CD4-positive, alpha-beta T cell (primary cell): ENCODE measurements around the gene KLRC3. TPM values are rescaled to one million over a fixed set of nuclear protein-coding genes. Genes with fewer than 3 reads are reported as not detected.
"Not testable (repeated sequence)": the region's sequence is repeated elsewhere in the genome, so short reads cannot be mapped to it uniquely, and the experiment has no call there.

Experiments used
- ATAC-seq: fragments of 200-7000 bp; cut with Tn5 transposase; one replicate; pipeline ENCODE4 v1.10.0; 2022; ENCODE audit warnings: mild to moderate bottlenecking; ENCODE audit not compliant: poor library complexity
- CTCF ChIA-PET: fragments of 350-600 bp; sonication (Branson Sonifier 250); formaldehyde crosslinking; loops from one replicate; lab custom pipeline; 2021; ENCODE audit warnings: antibody characterized with exemption, inconsistent platforms; lab: Charles Lee
- POLR2A ChIA-PET: fragments of 350-600 bp; sonication (Branson Sonifier 250); formaldehyde crosslinking; loops from one replicate; lab custom pipeline; 2021; ENCODE audit warnings: antibody characterized with exemption, inconsistent platforms; lab: Charles Lee
- DNase-seq, 14 experiments: peaks; one replicate each; pipeline ENCODE4 v3.0.0-alpha.2; 2013 to 2020; ENCODE audit warnings: mixed read lengths in 2 of 14
- H3K27ac ChIP-seq, 2 donors: one replicate each; pipeline versions ENCODE4 v1.5.1 to v1.7.0; 2013; ENCODE audit warnings: low read length in 2 of 2, low read depth in 1 of 2, mild to moderate bottlenecking in 1 of 2
- H3K27me3 ChIP-seq, 2 experiments: 1 replicate in 1 of 2; 2 replicates in 1 of 2; pipeline versions ENCODE4 v1.6.1 to v1.7.0; 2013; ENCODE audit warnings: low read length in 2 of 2, control low read depth in 1 of 2, mild to moderate bottlenecking in 1 of 2, moderate library complexity in 1 of 2; ENCODE audit not compliant: insufficient read depth in 2 of 2, control insufficient read depth in 1 of 2
- H3K36me3 ChIP-seq: one replicate; pipeline ENCODE4 v1.6.1; 2013; ENCODE audit warnings: low read length, control low read depth; ENCODE audit not compliant: insufficient read depth
- H3K4me1 ChIP-seq: one replicate; pipeline ENCODE4 v1.6.1; 2013; ENCODE audit warnings: low read length, control low read depth; ENCODE audit not compliant: insufficient read depth
- H3K4me3 ChIP-seq: one replicate; pipeline ENCODE4 v1.5.1; 2013; ENCODE audit warnings: mild to moderate bottlenecking, low read length, moderate library complexity
- H3K9me3 ChIP-seq, 2 experiments: 1 replicate in 1 of 2; 2 replicates in 1 of 2; pipeline versions ENCODE4 v1.6.1 to v1.7.0; 2013; ENCODE audit warnings: low read length in 2 of 2, mild to moderate bottlenecking in 2 of 2, control low read depth in 1 of 2, moderate library complexity in 1 of 2; ENCODE audit not compliant: control insufficient read depth in 1 of 2, insufficient read depth in 1 of 2
- H3K27ac Mint-ChIP-seq: one replicate; pipeline ENCODE4 v1.8.0; 2020; ENCODE audit warnings: mixed read lengths
- H3K27me3 Mint-ChIP-seq: one replicate; pipeline ENCODE4 v1.8.0; 2021; ENCODE audit warnings: mixed read lengths
- H3K36me3 Mint-ChIP-seq: one replicate; pipeline ENCODE4 v1.8.0; 2021; ENCODE audit warnings: low read depth, mixed read lengths
- H3K4me1 Mint-ChIP-seq: one replicate; pipeline ENCODE4 v1.8.0; 2021; ENCODE audit warnings: low read depth, mixed read lengths
- H3K4me3 Mint-ChIP-seq: one replicate; pipeline ENCODE4 v1.8.0; 2020; ENCODE audit warnings: mild to moderate bottlenecking, mixed read lengths
- H3K9me3 Mint-ChIP-seq: one replicate; pipeline ENCODE4 v1.8.0; 2020; ENCODE audit warnings: mixed read lengths
- CTCF ChIP-seq: fragments of 200-600 bp; IDR thresholded peaks from one replicate; pipeline ENCODE4 v1.8.0; 2022; ENCODE audit warnings: antibody characterized with exemption, mild to moderate bottlenecking
- intact Hi-C, 2 experiments: fragments of 100-400 bp; cut with DNase I in 1 of 2; cut with micrococcal nuclease in 1 of 2; formaldehyde crosslinking; loops; one replicate each; pipeline versions ENCODE4 v1.15.1 to v1.9.0; 2023 to 2025; cut with DNase I, micrococcal nuclease
- total RNA-seq, 174 experiments: library from RNA in 2 of 174; stranded (reverse) in 2 of 174; gene quantifications; one replicate each; pipeline ENCODE4 v1.2.3 and lab custom pipeline; 2021 to 2026

The KLRC3 gene
- total RNA-seq, 2 experiments from 2014 or later: not detected

- no peak overlapping the region for H3K27ac ChIP-seq
- Mint-ChIP-seq H3K9me3 (no peaks in the 10 kb centered on the region), H3K4me1 (no peaks in the 10 kb centered on the region), H3K27ac (no peak overlapping the region), H3K4me3 (no peak overlapping the region), H3K36me3 (no peaks in the 10 kb centered on the region), H3K27me3 (peaks cover 22% of the 10 kb centered on the region)
- ChIA-PET POLR2A (no interaction called here), CTCF (no interaction called here)
- H3K9me3 ChIP-seq: no peaks in the 10 kb centered on the region
- DNase-seq (no peak), ATAC-seq (no peak)
- intact Hi-C loops: no loop called here
- H3K4me3 ChIP-seq: no peak overlapping the region
- H3K36me3 ChIP-seq: no peaks in the 10 kb centered on the region
- H3K4me1 ChIP-seq: no peaks in the 10 kb centered on the region
- TF ChIP-seq CTCF: no peak
- H3K27me3 ChIP-seq: no peaks in the 10 kb centered on the region
Measured at GRCh38 chr12:10384191-10384590, 36.2 kb downstream of the KLRC3 start.

GRCh38 chr12:10381928-10382628, 38.3 kb downstream of the KLRC3 start:
- H3K9me3 Mint-ChIP-seq: no peaks in the 10 kb centered on the region
- no peaks in the 10 kb centered on the region for H3K4me1 Mint-ChIP-seq
- no peaks in the 10 kb centered on the region for H3K36me3 ChIP-seq
- intact Hi-C loops: no loop called here
- ChIA-PET CTCF (no interaction called here), POLR2A (interaction anchor here (0.6 kb wide), 1 partner anchor 159 kb away, joined by 3 read pairs; no protein-coding TSS in a partner anchor)
- DNase-seq (no peak), ATAC-seq (no peak)
- no peak for TF ChIP-seq CTCF
- H3K36me3 Mint-ChIP-seq: no peaks in the 10 kb centered on the region
- H3K4me1 ChIP-seq: no peaks in the 10 kb centered on the region
- H3K9me3 ChIP-seq: no peaks in the 10 kb centered on the region
- H3K27me3 ChIP-seq: no peaks in the 10 kb centered on the region
- H3K27me3 Mint-ChIP-seq: peaks cover 14% of the 10 kb centered on the region
- no peak overlapping the region for H3K4me3 Mint-ChIP-seq
- H3K27ac ChIP-seq: no peak overlapping the region
- no peak overlapping the region for H3K4me3 ChIP-seq
- H3K27ac Mint-ChIP-seq: no peak overlapping the region

GRCh38 chr12:10378737-10379136, 41.7 kb downstream of the KLRC3 start:
- H3K36me3 ChIP-seq, ATAC-seq, POLR2A ChIA-PET, H3K4me3 Mint-ChIP-seq, H3K27me3 ChIP-seq, H3K27ac Mint-ChIP-seq, DNase-seq, H3K27me3 Mint-ChIP-seq, H3K9me3 ChIP-seq, H3K27ac ChIP-seq, intact Hi-C loops, H3K4me1 Mint-ChIP-seq, CTCF ChIA-PET, H3K9me3 Mint-ChIP-seq, H3K4me1 ChIP-seq, H3K4me3 ChIP-seq, H3K36me3 Mint-ChIP-seq: not testable (repeated sequence)

GRCh38 chr12:10374624-10375018, 45.8 kb downstream of the KLRC3 start:
- H3K27ac ChIP-seq: no peak overlapping the region
- no peak overlapping the region for H3K4me3 ChIP-seq
- no peaks in the 10 kb centered on the region for H3K9me3 ChIP-seq
- no peak for ATAC-seq
- peaks cover 4% of the 10 kb centered on the region for H3K4me1 ChIP-seq
- no peak for TF ChIP-seq CTCF
- intact Hi-C loops: no loop called here
- H3K27me3 ChIP-seq: no peaks in the 10 kb centered on the region
- Mint-ChIP-seq H3K27ac (no peak overlapping the region), H3K4me3 (no peak overlapping the region), H3K36me3 (no peaks in the 10 kb centered on the region), H3K27me3 (no peaks in the 10 kb centered on the region), H3K9me3 (no peaks in the 10 kb centered on the region), H3K4me1 (peaks cover 14% of the 10 kb centered on the region)
- CTCF ChIA-PET: no interaction called here
- no peaks in the 10 kb centered on the region for H3K36me3 ChIP-seq
- DNase-seq: no peak
- POLR2A ChIA-PET: no interaction called here
